HG03196 (cell line): ENCODE measurements around the gene SLC6A16.
"Not testable (repeated sequence)": the region's sequence is repeated elsewhere in the genome, so short reads cannot be mapped to it uniquely, and the experiment has no call there.

Experiments
- ATAC-seq: cut with Tn5 transposase; IDR thresholded peaks from one replicate; pipeline ENCODE4 v1.9.1; 2021; ENCODE audit not compliant: unreplicated experiment

The SLC6A16 gene

GRCh38 chr19:49331616-49332055, 6.6 kb upstream of the SLC6A16 start:
- ATAC-seq = peak; percentile 40

- not testable (repeated sequence) for ATAC-seq
Observed at GRCh38 chr19:49331187-49331586, 6.2 kb upstream of the SLC6A16 start.

GRCh38 chr19:49328741-49329140, 3.8 kb upstream of the SLC6A16 start:
- no peak for ATAC-seq

- no peak for ATAC-seq
Observed at GRCh38 chr19:49327878-49328544, 3.0 kb upstream of the SLC6A16 start.

- no peak for ATAC-seq
Observed at GRCh38 chr19:49326165-49326704, 1.2 kb upstream of the SLC6A16 start.

GRCh38 chr19:49325756-49326155, 765 bp upstream of the SLC6A16 start:
- ATAC-seq = not testable (repeated sequence)

- no peak for ATAC-seq
Observed at GRCh38 chr19:49318296-49318695, 6.7 kb downstream of the SLC6A16 start.

- ATAC-seq = no peak
Observed at GRCh38 chr19:49316284-49316683, 8.7 kb downstream of the SLC6A16 start.

GRCh38 chr19:49315111-49315510, 9.9 kb downstream of the SLC6A16 start:
- no peak for ATAC-seq

- no peak for ATAC-seq
Observed at GRCh38 chr19:49309087-49309486, 15.9 kb downstream of the SLC6A16 start.

- ATAC-seq = not testable (repeated sequence)
Observed at GRCh38 chr19:49306734-49307133, 18.3 kb downstream of the SLC6A16 start.

GRCh38 chr19:49301866-49302252, 23.1 kb downstream of the SLC6A16 start:
- ATAC-seq = no peak

GRCh38 chr19:49301165-49301865, 23.7 kb downstream of the SLC6A16 start:
- peak; percentile 53 for ATAC-seq

GRCh38 chr19:49298653-49299052, 26.3 kb downstream of the SLC6A16 start:
- not testable (repeated sequence) for ATAC-seq

GRCh38 chr19:49297403-49297802, 27.6 kb downstream of the SLC6A16 start:
- ATAC-seq = no peak

- ATAC-seq = no peak
Observed at GRCh38 chr19:49295208-49295880, 29.6 kb downstream of the SLC6A16 start.

GRCh38 chr19:49294401-49294800, 30.6 kb downstream of the SLC6A16 start:
- no peak for ATAC-seq

- ATAC-seq = no peak
Observed at GRCh38 chr19:49290517-49290916, 34.5 kb downstream of the SLC6A16 start.

- not testable (repeated sequence) for ATAC-seq
Observed at GRCh38 chr19:49289286-49289685, 35.7 kb downstream of the SLC6A16 start.

GRCh38 chr19:49288205-49288604, 36.8 kb downstream of the SLC6A16 start:
- ATAC-seq = not testable (repeated sequence)

- ATAC-seq = no peak
Observed at GRCh38 chr19:49287141-49287770, 37.7 kb downstream of the SLC6A16 start.
